MM.1S (cell line): Measurements from ENCODE around the gene PPP1R37.
"Not testable (repeated sequence)": the region's sequence is repeated elsewhere in the genome, so short reads cannot be mapped to it uniquely, and the experiment has no call there.

Experiments
- DNase-seq: peaks from one replicate; pipeline ENCODE4 v3.0.0-alpha.2; 2015
- H2AFZ ChIP-seq: fragments of 300-600 bp; sonication (generic); 2 replicates; pipeline ENCODE4 v1.6.0; 2016; ENCODE audit warnings: antibody characterized with exemption, low read length
- H3F3A ChIP-seq: fragments of 300-600 bp; sonication (generic); 2 replicates; pipeline ENCODE4 v1.6.1; 2016; ENCODE audit warnings: mild to moderate bottlenecking, antibody characterized with exemption, low read length, moderate library complexity, mixed read lengths; ENCODE audit not compliant: insufficient read depth
- H3K27ac ChIP-seq: fragments of 300-600 bp; sonication (generic); 2 replicates; pipeline ENCODE4 v1.5.1; 2016; ENCODE audit warnings: mild to moderate bottlenecking, low read length
- H3K27me3 ChIP-seq: fragments of 300-600 bp; sonication (generic); replicated peaks from 2 replicates; pipeline ENCODE4 v1.6.0; 2016; ENCODE audit warnings: low read length; ENCODE audit not compliant: insufficient read depth
- H3K36me3 ChIP-seq: fragments of 300-600 bp; sonication (generic); replicated peaks from 2 replicates; pipeline ENCODE4 v1.6.1; 2016; ENCODE audit warnings: mild to moderate bottlenecking, low read length, mixed read lengths; ENCODE audit not compliant: insufficient read depth
- H3K4me1 ChIP-seq: fragments of 300-600 bp; sonication (generic); 2 replicates; pipeline ENCODE4 v1.6.1; 2016; ENCODE audit warnings: low read length, mixed read lengths
- H3K4me2 ChIP-seq: fragments of 300-600 bp; sonication (generic); 2 replicates; pipeline ENCODE4 v1.6.0; 2016; ENCODE audit warnings: low read depth, low read length
- H3K4me3 ChIP-seq: fragments of 300-600 bp; sonication (generic); 2 replicates; pipeline ENCODE4 v1.5.1; 2016; ENCODE audit warnings: low read length, mixed read lengths
- H3K79me2 ChIP-seq: fragments of 300-600 bp; sonication (generic); 2 replicates; pipeline ENCODE4 v1.6.1; 2016; ENCODE audit warnings: mixed run types, low read length, mixed read lengths
- H3K9ac ChIP-seq: fragments of 300-600 bp; sonication (generic); 2 replicates; pipeline ENCODE4 v1.6.1; 2016; ENCODE audit warnings: low read length, mixed read lengths
- H3K9me2 ChIP-seq: fragments of 300-600 bp; sonication (generic); replicated peaks from 2 replicates; pipeline ENCODE4 v1.6.1; 2016; ENCODE audit warnings: mild to moderate bottlenecking, low read length, mixed read lengths; ENCODE audit not compliant: insufficient read depth
- H3K9me3 ChIP-seq: fragments of 300-600 bp; sonication (generic); replicated peaks from 2 replicates; pipeline ENCODE4 v1.6.1; 2016; ENCODE audit warnings: mild to moderate bottlenecking, low read length, mixed read lengths; ENCODE audit not compliant: insufficient read depth
- H4K20me1 ChIP-seq: fragments of 300-600 bp; sonication (generic); 2 replicates; pipeline ENCODE4 v1.6.1; 2016; ENCODE audit warnings: mild to moderate bottlenecking, low read length, moderate library complexity, mixed read lengths; ENCODE audit not compliant: insufficient read depth
- CTCF ChIP-seq: fragments of 300-600 bp; sonication (generic); IDR thresholded peaks from 2 replicates; pipeline ENCODE4 v1.5.1; 2016; ENCODE audit warnings: antibody characterized with exemption, low read length, mixed read lengths
- EZH2 ChIP-seq: fragments of 300-600 bp; sonication (generic); optimal IDR thresholded peaks from 2 replicates; pipeline ENCODE3; 2017; ENCODE audit warnings: low read depth, mild to moderate bottlenecking, antibody characterized with exemption, low read length, mixed read lengths
- EZH2phosphoT487 ChIP-seq: fragments of 300-600 bp; sonication (generic); IDR thresholded peaks from 2 replicates; pipeline ENCODE4 v1.6.1; 2018; ENCODE audit warnings: antibody characterized with exemption, low read length

PPP1R37 gene

GRCh38 chr19:45117671-45118070 lies 24.7 kb downstream of the PPP1R37 start:
- Histone ChIP-seq H3K9me2 (no peaks in the 10 kb centered on the region), H3F3A (peaks cover 30% of the 10 kb centered on the region), H3K4me1 (peaks cover 28% of the 10 kb centered on the region), H3K4me2 (peak overlapping the region; percentile 75), H3K9ac (no peak overlapping the region), H2AFZ (no peak overlapping the region), H3K9me3 (no peaks in the 10 kb centered on the region), H3K27me3 (no peaks in the 10 kb centered on the region), H4K20me1 (peaks cover 2% of the 10 kb centered on the region), H3K79me2 (peaks cover 87% of the 10 kb centered on the region), H3K4me3 (no peak overlapping the region), H3K36me3 (no peaks in the 10 kb centered on the region), H3K27ac (peak overlapping the region; percentile 88)
- DNase-seq, result no peak
- no peak for TF ChIP-seq CTCF
- TF ChIP-seq EZH2phosphoT487, result no peak
- no peak for TF ChIP-seq EZH2

GRCh38 chr19:45118106-45118505 lies 25.1 kb downstream of the PPP1R37 start:
- H3K9me3 ChIP-seq, result no peaks in the 10 kb centered on the region
- H3K4me1 ChIP-seq, result peaks cover 28% of the 10 kb centered on the region
- peak overlapping the region; percentile 53 for H3K9ac ChIP-seq
- no peak for DNase-seq
- no peaks in the 10 kb centered on the region for H3K27me3 ChIP-seq
- peaks cover 87% of the 10 kb centered on the region for H3K79me2 ChIP-seq
- TF ChIP-seq EZH2 (no peak), EZH2phosphoT487 (no peak), CTCF (no peak)
- peak overlapping the region; percentile 15; the same call in 1 of the 2 replicates for H3K4me3 ChIP-seq
- no peak overlapping the region for H2AFZ ChIP-seq
- peaks cover 30% of the 10 kb centered on the region for H3F3A ChIP-seq
- H3K36me3 ChIP-seq, result no peaks in the 10 kb centered on the region
- peaks cover 2% of the 10 kb centered on the region for H4K20me1 ChIP-seq
- peak overlapping the region; percentile 88 for H3K27ac ChIP-seq
- H3K9me2 ChIP-seq, result no peaks in the 10 kb centered on the region
- H3K4me2 ChIP-seq, result peak overlapping the region; percentile 75

GRCh38 chr19:45118591-45119355 lies 25.8 kb downstream of the PPP1R37 start:
- Histone ChIP-seq H3K4me2 (peak overlapping the region; percentile 75), H3K9ac (peak overlapping the region; percentile 53), H3K27ac (peak overlapping the region; percentile 88), H3F3A (peaks cover 30% of the 10 kb centered on the region), H3K79me2 (peaks cover 87% of the 10 kb centered on the region), H3K4me3 (peak overlapping the region; percentile 29), H3K4me1 (peaks cover 28% of the 10 kb centered on the region)
- peak; percentile 70 for DNase-seq
- not testable (repeated sequence) for H3K27me3 ChIP-seq, H3K9me2 ChIP-seq, H3K36me3 ChIP-seq, H4K20me1 ChIP-seq, H3K9me3 ChIP-seq, H2AFZ ChIP-seq

- no peak overlapping the region for H2AFZ ChIP-seq
- DNase-seq, result no peak
- no peak overlapping the region; the same call in 1 of the 2 replicates for H3K4me3 ChIP-seq
- H3K4me1 ChIP-seq, result peaks cover 28% of the 10 kb centered on the region
- H3K9ac ChIP-seq, result no peak overlapping the region
- H4K20me1 ChIP-seq, result peaks cover 2% of the 10 kb centered on the region
- no peaks in the 10 kb centered on the region for H3K9me3 ChIP-seq
- H3K9me2 ChIP-seq, result no peaks in the 10 kb centered on the region
- no peaks in the 10 kb centered on the region for H3K27me3 ChIP-seq
- no peaks in the 10 kb centered on the region for H3K36me3 ChIP-seq
- peak overlapping the region; percentile 88; the same call in 1 of the 2 replicates for H3K27ac ChIP-seq
- H3K4me2 ChIP-seq, result peak overlapping the region; percentile 75; the same call in 1 of the 2 replicates
- peaks cover 30% of the 10 kb centered on the region for H3F3A ChIP-seq
- TF ChIP-seq EZH2 (no peak), CTCF (no peak), EZH2phosphoT487 (no peak)
- peaks cover 87% of the 10 kb centered on the region for H3K79me2 ChIP-seq
These were observed 26.6 kb downstream of the PPP1R37 start for GRCh38 chr19:45119582-45119981.
